ENCODE measurements around the gene NTN3. TPM values are rescaled to one million over a fixed set of nuclear protein-coding genes. Genes with fewer than 3 reads are reported as not detected.
"Not testable (repeated sequence)": the region's sequence is repeated elsewhere in the genome, so short reads cannot be mapped to it uniquely, and the experiment has no call there.

The NTN3 gene
- total RNA-seq, 1 donor from 2014 or later = 0.23 TPM

DNA sequence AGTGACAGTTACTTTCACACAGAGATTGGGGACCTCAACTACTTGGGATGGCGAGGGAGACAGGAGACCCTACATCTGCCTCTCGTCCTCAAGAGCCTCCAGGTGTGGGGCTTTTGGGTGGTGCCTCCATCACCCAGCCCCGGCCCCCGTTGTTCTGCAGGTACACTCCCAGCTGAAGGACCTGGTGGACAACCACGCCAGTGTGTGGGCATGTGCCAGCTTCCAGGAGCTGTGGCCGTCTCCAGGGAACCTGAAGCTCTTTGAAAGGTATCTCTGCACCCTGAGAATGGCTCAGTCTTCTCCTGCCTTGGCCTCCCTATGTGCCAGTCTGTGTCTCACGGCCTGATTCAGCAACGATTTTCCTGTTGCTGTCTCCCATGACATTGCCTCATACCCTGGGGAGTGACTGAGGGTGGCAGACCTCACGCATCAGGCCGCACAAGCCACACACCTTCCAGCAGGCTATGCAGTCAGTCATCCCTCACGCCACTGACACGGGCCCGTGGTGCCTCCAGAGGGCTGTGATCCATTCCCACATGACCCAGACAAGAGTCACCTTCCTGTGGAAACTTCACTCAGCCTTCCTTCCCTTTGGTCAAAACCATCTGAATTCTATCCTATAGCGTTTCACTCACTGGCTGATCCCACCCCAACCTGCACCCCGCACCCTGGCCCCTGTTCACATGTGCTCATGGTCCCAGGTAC lies 38.1 kb upstream of the NTN3 start:
- DNase-seq (ENCODE audit: low read depth) = no peak
- TF ChIP-seq, protein P1, sequence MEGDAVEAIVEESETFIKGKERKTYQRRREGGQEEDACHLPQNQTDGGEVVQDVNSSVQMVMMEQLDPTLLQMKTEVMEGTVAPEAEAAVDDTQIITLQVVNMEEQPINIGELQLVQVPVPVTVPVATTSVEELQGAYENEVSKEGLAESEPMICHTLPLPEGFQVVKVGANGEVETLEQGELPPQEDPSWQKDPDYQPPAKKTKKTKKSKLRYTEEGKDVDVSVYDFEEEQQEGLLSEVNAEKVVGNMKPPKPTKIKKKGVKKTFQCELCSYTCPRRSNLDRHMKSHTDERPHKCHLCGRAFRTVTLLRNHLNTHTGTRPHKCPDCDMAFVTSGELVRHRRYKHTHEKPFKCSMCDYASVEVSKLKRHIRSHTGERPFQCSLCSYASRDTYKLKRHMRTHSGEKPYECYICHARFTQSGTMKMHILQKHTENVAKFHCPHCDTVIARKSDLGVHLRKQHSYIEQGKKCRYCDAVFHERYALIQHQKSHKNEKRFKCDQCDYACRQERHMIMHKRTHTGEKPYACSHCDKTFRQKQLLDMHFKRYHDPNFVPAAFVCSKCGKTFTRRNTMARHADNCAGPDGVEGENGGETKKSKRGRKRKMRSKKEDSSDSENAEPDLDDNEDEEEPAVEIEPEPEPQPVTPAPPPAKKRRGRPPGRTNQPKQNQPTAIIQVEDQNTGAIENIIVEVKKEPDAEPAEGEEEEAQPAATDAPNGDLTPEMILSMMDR (conservative IDR thresholded peaks at IDR 0.05; ENCODE audit: low read depth, low read length) = no peak
- no peak overlapping the region for H3K4me3 ChIP-seq (ENCODE audit: low read depth, low read length)

DNA sequence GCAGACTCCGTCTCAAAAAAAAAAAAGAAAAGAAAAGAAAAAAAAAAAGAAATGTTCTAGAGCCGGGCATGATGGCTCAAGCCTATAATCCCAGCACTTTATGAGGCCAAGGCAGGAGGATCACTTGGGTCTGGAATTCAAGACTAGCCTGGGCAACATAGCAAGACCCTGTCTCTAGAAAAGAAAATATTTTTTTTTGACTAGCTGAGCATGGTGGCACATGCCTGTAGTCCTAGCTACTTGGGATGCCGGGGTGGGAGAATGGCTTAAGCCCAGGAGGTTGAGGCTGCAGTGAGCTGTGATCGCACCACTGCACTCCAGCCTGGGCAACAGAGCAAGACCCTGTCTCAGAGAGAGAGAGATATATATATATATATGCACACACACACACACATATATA lies 35.9 kb upstream of the NTN3 start:
- DNase-seq (ENCODE audit: low read depth); H3K4me3 ChIP-seq (ENCODE audit: low read depth, low read length): not testable (repeated sequence)

- TF ChIP-seq, protein P1 (conservative IDR thresholded peaks at IDR 0.05; ENCODE audit: low read depth, low read length) = no peak
- no peak for DNase-seq (ENCODE audit: low read depth)
- no peak overlapping the region for H3K4me3 ChIP-seq (ENCODE audit: low read depth, low read length)
Measured at GRCh38 chr16:2436110-2436509, 35.0 kb upstream of the NTN3 start.

GRCh38 chr16:2437032-2437790 lies 33.9 kb upstream of the NTN3 start:
- H3K4me3 ChIP-seq (ENCODE audit: low read depth, low read length) = no peak overlapping the region
- TF ChIP-seq, protein P1 (conservative IDR thresholded peaks at IDR 0.05; ENCODE audit: low read depth, low read length) = no peak
- DNase-seq (ENCODE audit: low read depth) = no peak

DNA sequence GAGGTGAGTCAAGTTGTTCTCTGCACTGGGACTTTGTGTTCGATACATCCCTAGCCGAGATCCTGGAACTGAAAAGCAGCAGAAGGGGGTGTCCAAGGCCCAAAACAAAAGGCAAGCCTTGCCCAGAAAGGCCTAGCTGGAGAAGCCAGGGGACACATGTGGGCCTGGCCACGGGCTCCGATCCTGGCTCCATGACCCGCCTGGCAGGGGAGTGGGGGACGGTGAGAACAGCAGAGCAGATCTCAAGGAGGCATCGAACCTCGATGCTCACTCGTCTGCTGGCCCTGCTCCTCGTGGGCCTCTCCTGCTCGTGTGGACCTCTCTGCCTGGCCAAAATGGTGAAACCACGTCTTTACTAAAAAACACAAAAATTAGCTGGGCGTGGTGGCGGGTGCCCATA lies 33.0 kb upstream of the NTN3 start:
- no peak for DNase-seq (ENCODE audit: low read depth)
- H3K4me3 ChIP-seq (ENCODE audit: low read depth, low read length) = no peak overlapping the region
- TF ChIP-seq, protein P1 (conservative IDR thresholded peaks at IDR 0.05; ENCODE audit: low read depth, low read length) = no peak

- TF ChIP-seq, protein P1 (conservative IDR thresholded peaks at IDR 0.05; ENCODE audit: low read depth, low read length) = no peak
- no peak for DNase-seq (ENCODE audit: low read depth)
- no peak overlapping the region for H3K4me3 ChIP-seq (ENCODE audit: low read depth, low read length)
Measured at GRCh38 chr16:2439598-2439997, 31.5 kb upstream of the NTN3 start.

GRCh38 chr16:2441143-2441804 lies 29.8 kb upstream of the NTN3 start:
- not testable (repeated sequence) for H3K4me3 ChIP-seq (ENCODE audit: low read depth, low read length); DNase-seq (ENCODE audit: low read depth)
